TTC549 (cell line): Measurements from ENCODE around the gene RTTN.
"Not testable (repeated sequence)": the region's sequence is repeated elsewhere in the genome, so short reads cannot be mapped to it uniquely, and the experiment has no call there.

Experiments
- FAIRE-seq: peaks from 2 replicates; lab custom pipeline; 2012; peaks lifted over from hg19 to GRCh38; lab: Jason Lieb, UNC

Gene RTTN, protein sequence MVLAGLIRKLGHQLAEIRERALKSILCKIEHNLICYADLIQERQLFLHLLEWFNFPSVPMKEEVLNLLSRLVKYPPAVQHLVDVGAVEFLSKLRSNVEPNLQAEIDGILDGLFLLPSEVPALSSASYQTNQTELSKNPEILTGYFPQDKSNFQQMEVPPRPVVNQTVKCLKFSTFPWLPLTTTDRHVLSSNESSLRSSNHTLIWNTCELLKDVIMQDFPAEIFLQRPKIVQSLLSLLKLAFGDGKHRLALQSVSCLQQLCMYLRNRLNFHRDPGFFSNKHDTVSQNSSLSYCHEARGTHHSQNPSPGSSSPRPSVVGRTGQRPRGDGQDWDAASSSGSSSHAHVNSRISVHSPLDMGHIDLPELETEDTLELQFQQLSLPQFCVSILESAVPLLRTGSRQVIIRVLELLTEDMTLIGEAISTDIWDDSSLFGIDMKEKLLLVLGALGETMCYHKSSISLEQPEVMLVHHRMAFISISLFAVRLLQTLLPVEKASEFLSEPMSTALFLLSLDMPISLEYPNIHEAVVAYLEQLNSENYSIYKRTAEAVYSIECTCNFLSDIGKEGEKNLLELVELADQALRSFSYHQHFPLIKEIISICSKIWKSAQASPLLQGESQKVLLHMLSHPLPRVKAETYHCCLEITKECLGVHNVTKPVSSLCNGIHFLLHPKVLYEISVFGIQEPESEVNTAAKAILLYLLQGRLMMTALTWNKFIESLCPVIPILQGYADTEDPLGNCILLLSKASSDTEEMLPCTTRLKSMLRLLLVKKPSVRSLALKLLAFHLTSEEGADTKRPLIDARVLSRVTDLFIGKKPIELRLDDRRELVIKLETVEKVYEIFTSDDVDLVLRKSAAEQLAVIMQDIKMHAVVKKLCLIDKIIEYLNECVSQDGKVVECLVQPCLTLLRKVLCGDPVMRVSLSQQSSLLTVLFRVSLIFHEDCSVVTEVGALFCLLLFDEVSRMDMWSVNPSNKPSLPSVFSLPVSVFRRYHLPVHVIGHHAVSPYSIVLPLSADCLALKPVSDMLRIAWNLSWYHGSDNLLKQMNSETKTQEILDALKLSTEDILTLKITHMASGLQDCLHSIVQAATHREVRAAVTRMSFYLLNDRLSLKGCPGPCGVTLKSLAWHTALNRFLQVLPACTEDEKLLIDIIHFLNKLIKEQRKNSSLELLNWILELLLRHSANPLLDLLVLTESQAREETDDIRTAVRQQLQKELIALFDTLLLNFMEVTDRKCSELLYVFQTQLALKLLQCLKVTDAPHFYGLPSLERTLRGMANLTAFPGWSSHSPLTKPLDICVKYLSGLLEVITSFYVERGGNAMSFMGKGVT (N-terminal part only)

GRCh38 chr18:70205421-70206397 is at the start of gene RTTN:
Gene RTTN, minus strand, starts transcription at chr18:70205687. Its CDS starts 29 bp downstream, at chr18:70205658.
- peak; percentile 13 for FAIRE-seq

GRCh38 chr18:70250781-70251180 is 45.3 kb upstream of the RTTN start:
- no peak for FAIRE-seq

GRCh38 chr18:70249861-70250260 is 44.4 kb upstream of the RTTN start:
- FAIRE-seq: not testable (repeated sequence)

- FAIRE-seq: no peak
These were observed 43.6 kb upstream of the RTTN start for GRCh38 chr18:70249118-70249517.

DNA sequence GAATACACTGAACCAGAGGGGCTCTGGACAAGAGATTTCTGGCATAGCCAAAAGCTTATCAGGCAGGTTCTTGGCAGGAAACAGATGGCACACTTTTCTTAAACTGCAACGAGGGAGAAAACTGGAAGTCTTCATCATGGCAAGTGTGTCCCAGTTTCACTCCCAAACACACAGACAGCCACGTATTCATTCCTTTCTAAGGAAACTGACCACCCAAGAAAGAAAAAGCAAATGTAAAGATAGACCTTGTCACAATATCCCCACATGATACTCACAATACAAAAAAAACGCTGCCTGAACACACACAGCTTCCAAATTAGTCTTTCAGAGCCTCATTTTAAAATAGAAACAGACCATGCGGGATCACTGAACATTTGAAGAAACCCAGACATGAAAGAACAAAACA is 40.6 kb upstream of the RTTN start:
- no peak for FAIRE-seq

DNA sequence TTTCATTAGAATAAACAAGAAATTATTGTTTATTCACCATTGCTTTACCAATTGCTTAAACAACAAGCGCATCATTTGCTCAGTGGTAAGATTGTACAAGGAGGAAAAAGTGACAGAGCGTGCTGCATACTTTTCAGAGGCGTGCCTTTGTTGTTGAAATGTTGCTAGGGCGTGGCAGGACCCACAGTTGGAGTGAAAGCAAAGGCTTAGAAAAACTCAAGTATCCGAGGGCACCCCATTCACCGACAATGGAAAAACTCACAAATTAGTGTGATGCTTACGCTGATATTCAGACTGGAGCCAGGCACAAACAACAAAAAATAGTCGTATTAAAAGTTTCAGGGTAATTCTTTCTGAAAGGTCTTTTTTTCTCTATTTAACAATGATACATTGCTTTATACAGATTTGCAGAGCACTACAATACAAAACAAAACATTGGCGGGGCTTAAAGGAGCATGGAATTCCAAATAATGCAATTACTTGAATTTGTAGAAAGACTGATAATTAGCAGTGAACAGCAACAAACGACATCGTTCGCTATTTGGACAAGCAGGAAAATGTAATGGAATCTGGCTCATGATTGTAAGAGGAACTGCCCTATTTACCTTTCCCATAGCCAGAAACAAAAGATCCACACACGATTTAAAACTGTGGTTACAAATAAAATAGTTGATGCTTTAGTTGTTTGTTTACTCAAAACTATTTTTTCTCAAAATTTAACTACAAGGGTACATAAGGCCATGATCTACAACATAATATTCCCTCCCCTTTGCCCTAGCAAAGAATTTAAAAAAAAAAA is 37.8 kb upstream of the RTTN start:
- no peak for FAIRE-seq

- FAIRE-seq: not testable (repeated sequence)
These were observed 31.4 kb upstream of the RTTN start for GRCh38 chr18:70236921-70237320.

- no peak for FAIRE-seq
These were observed 30.0 kb upstream of the RTTN start for GRCh38 chr18:70235478-70235877.

DNA sequence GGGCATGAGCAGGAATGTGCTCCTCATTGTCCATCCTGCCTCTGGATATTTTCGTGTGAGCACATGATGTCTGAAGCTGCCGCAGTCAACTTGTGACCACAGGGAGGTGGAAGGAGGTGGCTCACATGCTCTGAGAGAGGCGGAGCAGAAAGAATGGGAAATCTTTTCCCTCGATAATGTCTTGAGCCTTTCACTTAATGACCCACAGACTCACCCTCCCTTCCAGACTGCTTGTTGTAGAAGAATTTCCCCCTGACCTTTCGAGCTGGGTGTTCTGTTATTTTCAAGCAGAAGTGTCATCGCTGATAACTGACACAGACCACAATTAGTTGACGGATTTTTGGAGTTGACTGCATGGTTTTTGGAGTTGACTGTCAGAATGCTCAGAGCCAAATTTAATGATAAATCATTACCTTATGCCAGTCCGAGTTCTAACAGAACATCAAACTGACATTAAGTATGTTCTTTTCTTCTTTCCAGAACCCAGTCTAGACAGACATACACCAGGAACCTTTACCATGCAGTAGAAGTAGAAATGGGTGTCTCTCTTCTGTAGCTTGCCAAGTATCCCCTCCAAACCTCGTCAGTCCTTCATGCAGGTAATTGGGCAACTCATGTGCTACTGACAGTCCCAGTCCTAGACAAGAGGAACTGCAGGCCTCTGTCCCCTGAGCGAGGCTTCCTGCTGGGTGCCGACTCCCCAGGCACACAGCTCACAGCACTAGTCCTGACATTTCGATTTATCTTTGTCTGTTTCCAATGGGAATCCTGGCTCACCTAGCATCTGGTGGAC is 29.4 kb upstream of the RTTN start:
- FAIRE-seq: no peak

- FAIRE-seq: no peak
These were observed 28.5 kb upstream of the RTTN start for GRCh38 chr18:70233974-70234373.

- no peak for FAIRE-seq
These were observed 26.8 kb upstream of the RTTN start for GRCh38 chr18:70232261-70232660.

- FAIRE-seq: no peak
These were observed 24.2 kb upstream of the RTTN start for GRCh38 chr18:70229639-70230038.

DNA sequence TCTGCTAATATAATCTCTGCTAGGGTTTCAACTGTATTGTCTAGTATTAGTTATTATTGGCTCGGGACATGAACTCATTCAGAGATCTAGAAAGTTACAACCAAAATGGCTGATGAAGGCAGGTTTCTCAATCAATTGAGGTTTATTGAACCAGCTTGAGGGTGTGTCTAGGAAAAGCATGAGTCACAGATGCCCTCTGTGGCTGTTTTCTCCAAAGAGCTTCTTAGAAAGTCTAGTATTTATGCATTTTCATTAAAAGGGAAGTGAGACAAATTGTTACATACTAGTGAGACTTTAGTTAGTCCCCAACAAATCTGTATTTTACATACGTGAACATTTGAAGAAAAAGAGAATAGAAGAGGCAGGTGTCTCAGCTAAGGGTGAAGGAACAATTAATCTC is 23.0 kb upstream of the RTTN start:
- no peak for FAIRE-seq

- no peak for FAIRE-seq
These were observed 22.0 kb upstream of the RTTN start for GRCh38 chr18:70227438-70227837.

- no peak for FAIRE-seq
These were observed 16.4 kb upstream of the RTTN start for GRCh38 chr18:70221915-70222278.

DNA sequence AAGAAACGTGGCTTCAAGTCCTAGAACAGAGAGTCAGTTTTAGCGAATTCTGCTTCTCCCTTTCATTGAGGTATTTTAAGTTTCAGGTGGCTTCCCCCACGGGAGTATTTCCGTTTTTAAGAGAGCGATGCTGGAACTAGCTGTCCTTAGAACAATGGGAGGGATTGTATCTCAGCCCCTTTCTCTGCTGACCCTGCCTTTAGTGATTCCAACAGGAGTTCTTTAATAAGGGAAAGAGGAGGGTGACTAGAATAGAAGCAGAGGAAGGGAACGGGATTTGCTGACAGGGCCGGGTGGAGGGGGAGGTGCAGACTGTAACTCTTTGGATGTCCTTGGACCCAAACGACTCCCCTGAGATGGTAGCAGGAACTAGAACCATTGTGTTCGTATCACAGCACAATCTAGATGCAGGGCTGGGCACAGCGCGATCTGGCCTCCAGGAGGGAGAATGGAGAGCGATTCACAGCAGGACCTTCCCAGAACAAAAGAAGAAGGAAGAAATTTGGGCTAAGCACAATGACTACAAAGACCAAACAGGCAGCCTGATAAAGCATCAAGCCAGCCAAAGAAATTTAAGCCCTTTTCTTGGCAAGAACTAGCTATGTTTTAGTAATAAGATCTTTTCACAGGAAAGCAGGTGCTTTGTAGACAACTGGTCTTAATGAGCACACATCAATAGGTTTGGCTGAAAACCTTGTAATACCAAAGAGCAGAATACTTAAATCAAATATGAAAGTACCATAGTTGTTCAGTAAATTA is 15.8 kb upstream of the RTTN start:
- no peak for FAIRE-seq

- FAIRE-seq: no peak
These were observed 15.1 kb upstream of the RTTN start for GRCh38 chr18:70220628-70221027.

- FAIRE-seq: no peak
These were observed 14.2 kb upstream of the RTTN start for GRCh38 chr18:70219688-70220087.

- no peak for FAIRE-seq
These were observed 11.3 kb upstream of the RTTN start for GRCh38 chr18:70216788-70217187.
